Measurements from ENCODE around the gene SOSTDC1.
"Not testable (repeated sequence)": the region's sequence is repeated elsewhere in the genome, so short reads cannot be mapped to it uniquely, and the experiment has no call there.

SOSTDC1 gene

GRCh38 chr7:16462431-16462889 is 3.1 kb downstream of the SOSTDC1 start:
- DNase-seq (ENCODE audit: low read depth): no peak

GRCh38 chr7:16460789-16461493 is 4.6 kb downstream of the SOSTDC1 start:
- no peak for DNase-seq (ENCODE audit: low read depth)

GRCh38 chr7:16456303-16456702 is 9.2 kb downstream of the SOSTDC1 start:
- not testable (repeated sequence) for DNase-seq (ENCODE audit: low read depth)

- DNase-seq (ENCODE audit: low read depth): no peak
These were observed 9.9 kb downstream of the SOSTDC1 start for GRCh38 chr7:16455591-16455990.

GRCh38 chr7:16450366-16450765 is 15.2 kb downstream of the SOSTDC1 start:
- no peak for DNase-seq (ENCODE audit: low read depth)

GRCh38 chr7:16447876-16448275 is 17.7 kb downstream of the SOSTDC1 start:
- DNase-seq (ENCODE audit: low read depth): no peak

- DNase-seq (ENCODE audit: low read depth): no peak
These were observed 19.0 kb downstream of the SOSTDC1 start for GRCh38 chr7:16446508-16446907.

- DNase-seq (ENCODE audit: low read depth): not testable (repeated sequence)
These were observed 21.7 kb downstream of the SOSTDC1 start for GRCh38 chr7:16443871-16444270.

GRCh38 chr7:16438988-16439387 is 26.6 kb downstream of the SOSTDC1 start:
- no peak for DNase-seq (ENCODE audit: low read depth)

- DNase-seq (ENCODE audit: low read depth): no peak
These were observed 29.2 kb downstream of the SOSTDC1 start for GRCh38 chr7:16436306-16436705.

- DNase-seq (ENCODE audit: low read depth): no peak
These were observed 31.9 kb downstream of the SOSTDC1 start for GRCh38 chr7:16433568-16434122.

- DNase-seq (ENCODE audit: low read depth): no peak
These were observed 33.2 kb downstream of the SOSTDC1 start for GRCh38 chr7:16432425-16432731.

GRCh38 chr7:16431646-16432424 is 33.7 kb downstream of the SOSTDC1 start:
- no peak for DNase-seq (ENCODE audit: low read depth)

GRCh38 chr7:16430133-16430532 is 35.4 kb downstream of the SOSTDC1 start:
- DNase-seq (ENCODE audit: low read depth): no peak

GRCh38 chr7:16428672-16429071 is 36.9 kb downstream of the SOSTDC1 start:
- no peak for DNase-seq (ENCODE audit: low read depth)

GRCh38 chr7:16428182-16428581 is 37.4 kb downstream of the SOSTDC1 start:
- no peak for DNase-seq (ENCODE audit: low read depth)

- no peak for DNase-seq (ENCODE audit: low read depth)
These were observed 41.8 kb downstream of the SOSTDC1 start for GRCh38 chr7:16423761-16424160.

GRCh38 chr7:16422917-16423316 is 42.6 kb downstream of the SOSTDC1 start:
- DNase-seq (ENCODE audit: low read depth): no peak

GRCh38 chr7:16422103-16422435 is 43.5 kb downstream of the SOSTDC1 start:
- no peak for DNase-seq (ENCODE audit: low read depth)

- peak; percentile 25 for DNase-seq (ENCODE audit: low read depth)
These were observed 44.0 kb downstream of the SOSTDC1 start, which contains the start of gene CRPPA for GRCh38 chr7:16421333-16422102. CRPPA (minus strand) TSS chr7:16421538; CDS start chr7:16421322, 216 bp downstream.

- DNase-seq (ENCODE audit: low read depth): peak; percentile 75
These were observed 44.7 kb downstream of the SOSTDC1 start for GRCh38 chr7:16420649-16421332.

- DNase-seq (ENCODE audit: low read depth): no peak
These were observed 45.2 kb downstream of the SOSTDC1 start for GRCh38 chr7:16420329-16420648.
